ENCODE measurements around the gene TMEM167B.

The TMEM167B gene

DNA sequence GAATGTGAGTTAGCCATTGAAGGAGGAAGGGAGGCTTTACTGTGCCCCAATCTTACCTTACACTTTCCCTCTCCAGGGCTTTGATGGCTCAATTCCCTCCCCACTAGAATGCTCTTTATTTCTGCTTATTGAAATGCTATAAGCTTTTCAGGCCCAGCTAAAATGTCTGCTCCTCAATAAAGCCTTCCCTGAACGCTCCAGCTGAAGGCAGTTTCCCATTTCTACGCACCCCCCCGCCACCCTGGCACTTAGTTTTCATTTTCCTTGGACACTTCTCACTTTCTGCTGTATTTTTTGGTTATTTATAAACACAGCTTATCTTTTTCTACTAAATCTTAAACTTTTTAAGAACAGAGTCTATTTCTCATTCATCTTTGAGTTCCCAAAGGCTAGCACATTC, 7.1 kb upstream of the TMEM167B start:
- DNase-seq, result no peak

DNA sequence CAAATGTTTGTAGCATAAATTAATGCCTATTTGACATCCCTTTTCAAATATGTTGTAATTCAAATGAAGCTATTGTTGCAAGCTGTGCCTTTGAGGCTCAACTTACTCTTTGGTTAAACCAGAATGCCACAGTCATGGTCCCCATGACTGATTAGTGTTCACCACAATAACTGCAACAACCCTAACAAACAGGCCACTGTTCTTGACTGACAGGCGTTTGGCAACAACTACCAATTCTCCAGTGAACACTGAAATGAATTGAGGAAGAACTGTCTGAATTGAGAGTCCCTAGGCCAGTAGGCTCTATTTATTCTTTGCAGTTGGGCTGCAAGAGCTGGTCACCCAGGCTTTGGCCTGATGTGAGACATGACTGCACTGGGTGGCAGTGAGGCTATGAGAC, 6.6 kb upstream of the TMEM167B start:
- no peak for DNase-seq

GRCh38 chr1:109084563-109085517, 5.7 kb upstream of the TMEM167B start:
- no peak for DNase-seq

GRCh38 chr1:109089242-109090015, 1.1 kb upstream of the TMEM167B start:
- DNase-seq, result peak; percentile 92

- no peak for DNase-seq
Observed at GRCh38 chr1:109091078-109091838, 694 bp downstream of the TMEM167B start.

- no peak for DNase-seq
Observed at GRCh38 chr1:109091839-109092193, 1.3 kb downstream of the TMEM167B start.

DNA sequence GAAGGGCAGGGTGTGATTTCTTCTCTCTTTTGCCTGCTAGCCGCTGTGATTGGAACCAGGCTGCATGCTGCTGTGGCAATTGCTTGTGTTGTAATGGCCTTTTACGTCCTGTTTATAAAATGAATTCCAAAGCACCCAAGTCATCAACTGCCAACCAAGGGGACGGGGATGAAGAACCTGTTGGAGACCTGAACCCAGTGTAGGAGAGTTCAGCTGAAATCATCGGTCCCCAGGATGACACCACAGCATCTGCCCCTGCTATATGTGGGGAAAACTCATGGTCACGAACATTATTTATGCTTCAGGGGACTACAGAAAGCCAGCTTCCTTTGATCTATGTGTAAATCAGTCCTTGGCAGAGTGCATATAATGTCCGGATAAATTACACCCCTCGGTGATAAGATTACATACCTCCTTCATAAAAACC, 3.8 kb downstream of the TMEM167B start:
- no peak for DNase-seq

DNA sequence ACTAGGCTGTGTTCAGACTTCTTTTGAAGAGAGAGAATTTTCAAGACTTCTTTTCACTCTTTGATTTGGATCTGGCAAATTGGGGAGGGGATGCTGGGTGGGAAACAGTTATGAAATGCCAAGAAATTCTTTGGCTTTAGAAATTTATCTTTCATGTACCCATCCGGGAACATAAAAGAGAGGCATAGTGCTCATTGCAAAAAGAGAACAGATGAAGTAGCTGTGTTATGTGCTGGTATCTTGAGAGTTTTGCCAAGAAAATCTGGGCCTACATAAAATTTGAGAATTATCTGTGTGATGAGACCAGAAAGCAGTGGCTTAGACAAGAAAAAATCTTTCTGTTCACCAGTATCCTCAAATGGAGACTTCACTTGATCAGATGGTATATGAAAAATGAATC, 4.3 kb downstream of the TMEM167B start:
- no peak for DNase-seq

GRCh38 chr1:109095631-109096030, 5.1 kb downstream of the TMEM167B start:
- DNase-seq, result no peak

DNA sequence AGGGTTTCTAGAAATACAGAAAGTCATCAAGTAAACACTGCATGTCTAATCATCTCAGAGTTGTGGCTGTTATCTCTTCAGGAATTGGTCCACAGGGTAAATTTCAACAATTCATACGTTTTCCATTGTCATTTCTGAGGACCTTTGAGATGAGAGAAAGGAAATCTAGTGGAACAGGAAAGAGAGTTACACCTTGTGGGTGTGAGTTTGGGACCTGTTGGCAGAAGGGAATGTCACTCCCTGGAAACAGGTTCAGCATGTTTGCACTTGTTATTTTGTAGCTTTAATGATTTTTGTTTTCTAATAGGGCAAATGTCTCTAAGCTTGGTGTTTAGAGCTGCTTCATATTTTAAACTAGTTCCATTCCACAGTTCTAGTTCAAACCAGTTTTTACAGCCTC, 5.6 kb downstream of the TMEM167B start:
- no peak for DNase-seq

GRCh38 chr1:109099938-109100773, 9.6 kb downstream of the TMEM167B start:
- DNase-seq, result peak; percentile 96

- DNase-seq, result no peak
Observed at GRCh38 chr1:109104364-109105151, 14.0 kb downstream of the TMEM167B start.

DNA sequence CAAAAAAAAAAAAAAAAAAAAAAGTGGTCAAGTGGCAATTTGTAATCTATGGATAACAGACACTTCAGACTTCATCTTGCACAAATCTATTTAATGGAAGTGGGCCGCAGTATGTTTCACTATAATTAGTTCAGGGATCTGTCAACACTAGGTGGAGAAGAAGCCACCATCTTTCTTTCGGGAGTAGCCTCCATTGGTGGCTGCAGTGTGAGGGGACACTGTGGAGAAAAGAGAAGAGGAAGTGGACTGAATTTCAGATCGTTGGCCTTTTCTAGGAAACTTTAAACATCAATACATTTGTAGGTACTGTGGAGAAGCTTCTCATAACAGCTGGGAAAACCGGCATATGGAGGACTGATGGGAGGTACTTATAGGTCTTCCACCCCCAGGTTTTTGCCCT, 15.3 kb downstream of the TMEM167B start:
- DNase-seq, result no peak

GRCh38 chr1:109107785-109108184, 17.2 kb downstream of the TMEM167B start:
- DNase-seq, result no peak

DNA sequence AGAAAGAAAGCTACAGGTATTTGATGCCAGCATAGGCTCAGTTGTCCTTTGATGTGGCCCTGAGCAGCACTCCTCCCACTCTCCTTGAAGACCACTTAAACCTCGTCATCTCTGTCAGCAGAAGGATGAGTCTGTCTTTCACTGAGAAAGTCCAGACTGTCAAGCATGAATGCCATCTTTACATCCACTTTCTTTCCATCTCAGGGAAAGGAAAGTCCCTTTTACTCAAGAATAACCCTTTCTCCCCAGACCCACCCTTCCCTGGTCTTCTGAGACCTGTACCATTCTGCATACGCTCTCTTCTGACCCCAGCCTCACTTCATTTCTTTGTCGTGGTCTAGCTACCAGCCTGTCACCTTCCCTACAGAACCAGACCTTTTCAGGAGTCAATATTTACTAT, 19.3 kb downstream of the TMEM167B start:
- DNase-seq, result no peak

DNA sequence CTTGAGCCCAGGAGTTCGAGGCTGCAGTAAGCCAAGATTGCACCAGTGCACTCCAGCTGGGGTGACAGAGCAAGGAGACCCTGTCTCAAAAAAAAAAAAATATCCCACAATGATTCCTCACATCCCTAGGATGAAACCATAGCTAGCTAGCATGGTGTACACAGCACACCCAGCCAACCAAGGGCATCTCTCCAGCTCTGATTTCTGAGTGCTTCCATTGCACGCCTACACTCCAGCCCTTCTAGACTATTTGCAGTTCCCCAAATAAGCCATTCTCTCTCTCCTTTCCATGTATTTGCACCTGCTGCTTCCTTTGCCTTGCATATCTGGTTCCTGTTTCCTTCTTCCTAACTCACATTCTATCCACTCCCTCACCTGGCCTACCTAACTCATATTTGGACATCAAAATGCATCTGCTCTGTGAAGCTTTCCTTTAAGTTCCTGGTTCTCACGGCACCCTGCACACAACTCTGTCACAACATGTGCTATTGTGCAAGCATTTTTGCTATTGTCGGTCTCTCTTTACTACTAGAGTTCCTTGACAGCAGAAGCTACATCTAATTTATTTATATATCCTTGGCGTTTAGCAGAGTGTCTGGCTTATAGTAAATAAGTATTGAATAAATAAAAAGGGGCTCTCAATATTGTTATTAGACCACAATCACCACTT, 21.0 kb downstream of the TMEM167B start:
- DNase-seq, result no peak

- DNase-seq, result peak; percentile 18
Observed at GRCh38 chr1:109112056-109112651, 21.6 kb downstream of the TMEM167B start.

DNA sequence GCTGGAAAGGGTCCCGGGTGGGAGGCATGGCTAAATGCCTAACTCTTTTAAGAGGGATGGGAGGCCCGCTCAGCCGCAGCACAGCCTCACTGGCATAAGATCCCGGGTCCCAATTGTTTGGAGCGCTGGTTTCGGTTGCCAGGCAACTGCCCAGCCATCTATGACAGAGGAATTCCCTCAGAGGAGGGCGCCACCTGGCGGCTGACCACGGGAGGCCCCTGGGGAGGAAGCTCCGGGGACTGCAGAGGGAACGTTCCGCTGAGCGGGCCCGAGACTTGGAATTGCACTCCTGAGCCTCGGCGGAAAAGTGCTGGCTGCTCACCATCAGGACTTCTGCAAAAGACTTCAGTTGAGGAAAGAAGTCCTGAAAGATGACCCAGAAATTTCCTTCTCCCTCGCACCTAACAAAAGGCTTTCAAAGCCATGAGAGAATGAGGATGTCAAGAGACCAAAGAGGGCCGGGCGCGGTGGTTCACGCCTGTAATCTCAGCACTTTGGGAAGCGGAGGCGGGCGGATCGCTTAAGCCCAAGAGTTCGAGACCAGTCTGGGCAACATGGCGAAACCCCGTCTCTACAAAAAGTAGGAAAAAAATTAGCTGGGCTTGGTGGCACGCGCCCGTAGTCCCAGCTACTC, 22.2 kb downstream of the TMEM167B start:
- DNase-seq, result peak; percentile 82

DNA sequence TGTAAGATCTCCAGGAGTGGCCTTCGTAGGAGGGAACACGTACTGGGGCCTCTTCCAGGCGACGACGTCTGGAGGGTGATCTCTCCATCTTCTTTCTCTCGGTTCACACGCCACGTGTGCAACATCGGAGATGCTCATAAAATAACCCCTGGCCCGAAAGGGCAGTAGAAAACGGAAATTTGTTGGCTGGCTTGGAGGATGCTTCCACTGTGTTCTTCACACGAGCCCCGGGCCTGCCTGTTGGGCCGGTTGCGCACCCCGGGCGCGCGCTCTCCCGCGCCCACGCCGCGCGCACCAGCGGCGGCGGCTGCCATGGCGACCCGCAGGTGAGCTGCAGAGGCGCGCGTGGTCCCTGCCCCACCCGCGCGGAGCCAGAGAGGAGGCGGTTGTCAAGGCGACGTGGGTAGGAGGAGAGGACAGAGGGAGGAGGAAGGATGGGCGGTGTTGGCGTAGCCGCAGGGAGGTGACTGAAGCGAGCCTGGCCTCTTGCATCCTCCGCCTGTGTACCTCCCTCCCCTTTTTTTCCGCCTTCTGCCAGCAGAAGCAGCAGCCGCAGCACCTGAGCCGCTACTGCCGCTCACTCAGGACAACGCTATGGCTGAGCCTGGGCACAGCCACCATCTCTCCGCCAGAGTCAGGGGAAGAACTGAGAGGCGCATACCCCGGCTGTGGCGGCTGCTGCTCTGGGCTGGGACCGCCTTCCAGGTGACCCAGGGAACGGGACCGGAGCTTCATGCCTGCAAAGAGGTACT, 23.2 kb downstream of the TMEM167B start, which contains the start of gene ELAPOR1:
TSS of gene ELAPOR1 (plus strand) at position 526 of the 752 bp plus-strand sequence. CDS start at position 595, 69 bp downstream.
- DNase-seq, result no peak

All from NCI-H446 treated with DMSO at 0.1 percent for 48 hours (cell line).